VCaP (cell line): ENCODE measurements around the gene TRPC5OS.

Experiments used
- H3K27ac ChIP-seq: fragments of 450-650 bp; 2 replicates; pipeline ENCODE4 v1.5.1; 2017
- TF ChIP-seq, protein P1 (sequence below): fragments of 450-650 bp; conservative IDR thresholded peaks from 2 replicates; pipeline ENCODE4 v1.5.1; 2017; ENCODE audit warnings: mild to moderate bottlenecking, moderate library complexity

Gene TRPC5OS

DNA sequence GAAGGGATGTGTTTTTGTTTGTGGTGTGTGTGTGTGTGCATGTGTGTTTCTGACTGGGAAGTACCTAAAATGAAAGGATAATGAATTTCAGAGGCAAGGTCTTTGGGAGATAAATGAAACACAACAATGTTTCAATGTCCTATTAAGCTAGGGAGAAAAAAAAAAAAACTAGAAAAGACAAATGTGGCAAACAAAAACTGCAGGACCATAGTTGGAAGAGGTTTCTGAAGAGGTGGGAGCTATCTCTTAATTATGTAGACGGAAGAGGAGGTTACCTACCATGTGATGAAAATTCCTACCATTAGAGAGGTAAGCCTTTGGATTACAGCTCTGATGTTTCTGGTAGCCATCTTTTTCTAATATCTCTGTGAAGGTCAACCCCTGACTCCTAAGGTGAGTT lies at the start of gene TRPC5OS:
Gene TRPC5OS, plus strand, starts transcription at position 301 of the 400 bp plus-strand sequence. CDS start 25,669 bp downstream, outside the sequence.
- H3K27ac ChIP-seq: no peak within 1 kb of the TSS
- TF ChIP-seq, protein P1, sequence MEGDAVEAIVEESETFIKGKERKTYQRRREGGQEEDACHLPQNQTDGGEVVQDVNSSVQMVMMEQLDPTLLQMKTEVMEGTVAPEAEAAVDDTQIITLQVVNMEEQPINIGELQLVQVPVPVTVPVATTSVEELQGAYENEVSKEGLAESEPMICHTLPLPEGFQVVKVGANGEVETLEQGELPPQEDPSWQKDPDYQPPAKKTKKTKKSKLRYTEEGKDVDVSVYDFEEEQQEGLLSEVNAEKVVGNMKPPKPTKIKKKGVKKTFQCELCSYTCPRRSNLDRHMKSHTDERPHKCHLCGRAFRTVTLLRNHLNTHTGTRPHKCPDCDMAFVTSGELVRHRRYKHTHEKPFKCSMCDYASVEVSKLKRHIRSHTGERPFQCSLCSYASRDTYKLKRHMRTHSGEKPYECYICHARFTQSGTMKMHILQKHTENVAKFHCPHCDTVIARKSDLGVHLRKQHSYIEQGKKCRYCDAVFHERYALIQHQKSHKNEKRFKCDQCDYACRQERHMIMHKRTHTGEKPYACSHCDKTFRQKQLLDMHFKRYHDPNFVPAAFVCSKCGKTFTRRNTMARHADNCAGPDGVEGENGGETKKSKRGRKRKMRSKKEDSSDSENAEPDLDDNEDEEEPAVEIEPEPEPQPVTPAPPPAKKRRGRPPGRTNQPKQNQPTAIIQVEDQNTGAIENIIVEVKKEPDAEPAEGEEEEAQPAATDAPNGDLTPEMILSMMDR: no peak

DNA sequence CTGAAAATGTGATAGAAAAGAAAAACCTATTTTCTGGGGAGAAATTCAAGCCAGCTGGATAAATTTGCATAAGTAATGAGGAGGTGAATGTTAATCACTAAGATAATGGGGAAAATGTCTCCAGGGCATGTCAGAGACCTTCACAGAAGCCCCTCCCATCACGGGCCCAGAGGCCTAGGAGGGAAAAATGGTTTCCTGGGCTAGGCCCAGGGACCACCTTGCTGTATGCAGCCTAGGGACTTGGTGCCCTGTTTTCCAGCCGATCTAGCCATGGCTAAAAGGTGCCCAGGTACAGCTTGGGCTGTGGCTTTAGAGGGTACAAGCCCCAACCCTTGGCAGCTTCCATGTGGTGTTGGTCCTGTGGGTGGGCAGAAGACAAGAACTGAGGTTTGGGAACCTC lies 46.6 kb upstream of the TRPC5OS start:
- TF ChIP-seq, protein P1: no peak
- H3K27ac ChIP-seq: no peak overlapping the region

DNA sequence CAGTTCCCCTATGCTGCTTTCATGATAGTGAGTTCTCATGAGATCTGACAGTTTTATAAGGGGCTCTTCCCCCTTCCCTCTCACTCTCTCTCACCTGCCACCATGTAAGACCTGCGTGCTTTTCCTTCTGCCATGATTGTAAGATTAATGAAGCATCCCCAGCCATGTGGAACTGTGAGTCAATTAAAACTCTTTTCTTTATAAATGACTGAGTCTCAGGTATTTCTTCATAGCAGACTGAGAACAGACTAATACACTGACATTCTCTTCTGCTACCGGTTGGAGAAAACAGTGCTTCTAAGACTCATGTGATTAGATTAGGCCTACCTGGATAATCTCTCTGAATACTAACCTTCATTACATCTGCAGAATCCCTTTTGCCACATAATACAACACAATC lies 45.4 kb upstream of the TRPC5OS start:
- H3K27ac ChIP-seq: no peak overlapping the region
- TF ChIP-seq, protein P1: no peak

DNA sequence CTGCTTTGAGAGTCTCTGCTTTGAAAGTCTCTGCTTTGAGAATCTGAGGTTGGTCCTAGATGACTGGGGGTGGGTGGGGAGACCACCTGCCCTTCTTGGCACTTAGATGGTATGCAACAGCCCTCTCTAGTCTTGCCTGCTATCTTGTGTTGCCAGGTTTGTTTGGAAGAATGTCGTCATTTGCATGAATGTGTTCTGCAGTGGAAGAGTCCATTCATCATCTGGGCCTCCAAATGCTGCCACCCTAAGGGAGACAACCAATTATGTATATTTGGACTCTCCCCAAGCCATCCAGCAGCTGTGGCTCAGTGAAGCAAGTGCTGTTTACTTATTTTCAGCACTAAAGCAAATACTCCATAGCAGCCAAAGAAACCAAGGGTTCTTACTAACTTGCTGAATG lies 44.6 kb upstream of the TRPC5OS start:
- TF ChIP-seq, protein P1: no peak
- no peak overlapping the region for H3K27ac ChIP-seq

DNA sequence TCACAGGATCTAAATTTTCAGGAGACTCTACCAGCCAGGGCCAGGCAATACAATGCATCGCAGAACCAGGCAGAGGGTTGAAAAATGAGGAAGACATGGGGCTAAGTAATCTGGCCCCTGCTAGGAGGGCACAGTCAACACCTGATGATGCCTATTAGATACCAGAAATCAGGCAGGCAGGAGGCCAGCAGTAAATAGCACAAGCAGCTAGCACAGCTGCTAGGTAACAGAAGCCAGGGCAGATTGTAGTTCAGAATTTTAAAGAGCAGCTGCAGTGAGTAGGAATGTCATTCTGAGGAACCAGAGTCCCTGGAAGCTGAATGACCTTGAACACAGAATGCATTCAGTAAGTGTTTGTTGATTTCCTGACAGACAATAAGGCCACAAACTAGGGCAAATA lies 38.8 kb upstream of the TRPC5OS start:
- TF ChIP-seq, protein P1: no peak

DNA sequence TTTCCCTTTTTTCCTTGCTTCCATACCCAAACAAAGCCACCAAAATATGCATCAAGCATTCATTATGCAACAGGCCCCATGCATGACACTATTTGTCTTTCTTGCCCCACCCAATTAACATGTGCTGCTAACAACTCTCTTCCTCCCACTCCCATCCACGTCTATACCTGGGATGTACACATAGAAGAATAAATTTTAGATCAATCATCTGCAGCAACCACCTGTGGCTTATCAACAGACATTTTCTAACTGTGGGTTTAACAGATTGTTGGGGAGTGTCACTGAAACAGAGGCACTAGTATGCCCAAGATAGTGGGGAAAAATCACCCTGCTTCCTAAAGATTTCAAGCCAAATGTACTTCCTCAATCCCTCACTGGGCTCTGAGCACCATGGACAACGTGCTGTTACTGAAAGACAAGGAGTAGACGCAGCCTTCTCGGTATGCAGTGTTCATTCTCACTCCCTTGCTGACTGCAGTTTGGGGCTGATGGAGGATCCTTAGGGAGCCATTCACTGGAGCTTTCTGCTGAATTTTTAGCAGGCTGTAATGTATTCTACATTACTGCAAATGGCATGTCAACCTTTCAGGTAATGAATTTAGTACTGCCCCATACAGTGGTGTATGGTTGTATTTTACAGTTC lies 28.4 kb upstream of the TRPC5OS start:
- TF ChIP-seq, protein P1: no peak
- no peak overlapping the region for H3K27ac ChIP-seq

More for the DNA sequence above, 38.8 kb upstream of the TRPC5OS start:
- H3K27ac ChIP-seq: no peak overlapping the region

DNA sequence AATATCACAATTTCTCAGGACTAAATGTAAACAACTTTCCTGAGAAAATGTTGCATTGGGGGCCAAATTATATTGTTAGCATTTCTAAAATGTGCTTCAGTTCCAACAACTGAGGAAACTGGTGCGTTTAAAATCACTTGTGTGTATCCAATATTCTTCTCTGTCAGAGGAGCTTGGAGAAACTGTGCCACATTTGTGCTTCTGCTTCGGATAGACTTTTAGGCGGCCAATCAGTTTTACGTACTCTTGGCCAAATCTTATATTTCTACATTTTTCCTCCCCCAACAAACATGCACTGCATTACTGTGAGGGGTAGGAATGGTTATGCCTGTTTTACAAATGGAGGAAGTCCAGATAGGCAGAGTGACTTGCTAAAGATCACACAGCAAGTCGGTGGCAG lies 27.4 kb upstream of the TRPC5OS start:
- no peak overlapping the region for H3K27ac ChIP-seq
- TF ChIP-seq, protein P1: no peak
